ENCODE data around the gene EFNA5.
"Not testable (repeated sequence)": the region's sequence is repeated elsewhere in the genome, so short reads cannot be mapped to it uniquely, and the experiment has no call there.

EFNA5 gene

DNA sequence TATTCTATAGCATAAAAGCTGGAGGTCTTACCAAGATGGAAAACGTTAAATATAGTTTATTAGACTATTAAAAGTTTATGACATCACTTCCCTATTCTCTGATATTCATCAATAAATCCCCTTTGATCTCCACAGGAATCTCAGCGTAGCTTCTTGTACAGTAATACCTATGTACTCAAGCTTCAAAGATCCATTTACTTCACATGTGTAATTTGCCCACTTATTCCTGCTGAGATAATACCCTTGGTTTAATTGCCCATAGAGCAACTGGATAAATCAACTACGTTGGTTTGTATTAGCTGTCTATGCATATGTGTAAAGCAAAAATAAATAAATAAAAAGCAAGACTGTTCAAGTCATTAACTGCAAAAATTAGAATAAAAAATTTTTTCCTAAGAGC lies 219.7 kb downstream of the EFNA5 start:
- DNase-seq = no peak

GRCh38 chr5:107450531-107450930 lies 220.2 kb downstream of the EFNA5 start:
- no peak for DNase-seq

DNA sequence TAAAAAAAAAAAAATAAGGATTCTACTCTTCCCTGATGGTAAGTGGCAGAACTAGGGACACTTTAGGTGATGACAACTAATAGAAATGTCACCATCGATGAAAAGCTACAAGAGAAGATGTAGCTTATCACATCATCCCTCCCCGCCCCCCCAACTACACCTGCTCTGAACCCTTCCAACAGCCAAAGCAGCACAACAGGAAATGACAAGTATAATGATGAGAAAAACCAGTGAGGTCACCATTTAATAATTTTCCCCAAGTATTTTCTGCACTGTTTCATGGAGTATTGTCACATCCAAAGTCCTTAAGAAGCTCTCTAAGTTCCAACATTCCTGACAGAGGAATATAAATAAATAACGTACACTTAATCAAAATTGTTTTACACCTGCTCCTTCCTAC lies 221.4 kb downstream of the EFNA5 start:
- DNase-seq = no peak

GRCh38 chr5:107447587-107447986 lies 223.2 kb downstream of the EFNA5 start:
- DNase-seq = no peak

DNA sequence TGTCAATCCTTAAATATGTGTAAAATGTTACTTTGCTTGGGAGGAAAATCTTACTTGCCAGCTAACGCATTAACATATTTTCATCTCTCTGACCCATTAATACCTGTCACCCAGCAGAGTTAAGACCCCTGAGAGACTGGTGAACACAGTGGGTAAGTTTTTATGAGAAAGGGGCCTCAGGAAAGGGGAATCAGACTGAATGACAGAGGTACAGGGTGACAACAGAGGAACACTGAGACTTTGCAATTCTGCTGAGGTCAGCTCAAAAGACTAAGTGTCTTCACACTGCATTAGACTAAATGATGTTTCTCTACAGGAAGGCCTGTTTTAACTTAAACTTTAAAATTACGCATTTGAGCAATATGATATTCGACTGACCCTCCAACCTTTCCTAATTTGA lies 223.8 kb downstream of the EFNA5 start:
- DNase-seq = no peak

- no peak for DNase-seq
Observed at GRCh38 chr5:107444300-107444699, 226.4 kb downstream of the EFNA5 start.

- no peak for DNase-seq
Observed at GRCh38 chr5:107443897-107444296, 226.8 kb downstream of the EFNA5 start.

- DNase-seq = no peak
Observed at GRCh38 chr5:107442452-107442851, 228.3 kb downstream of the EFNA5 start.

- no peak for DNase-seq
Observed at GRCh38 chr5:107439832-107440231, 230.9 kb downstream of the EFNA5 start.

DNA sequence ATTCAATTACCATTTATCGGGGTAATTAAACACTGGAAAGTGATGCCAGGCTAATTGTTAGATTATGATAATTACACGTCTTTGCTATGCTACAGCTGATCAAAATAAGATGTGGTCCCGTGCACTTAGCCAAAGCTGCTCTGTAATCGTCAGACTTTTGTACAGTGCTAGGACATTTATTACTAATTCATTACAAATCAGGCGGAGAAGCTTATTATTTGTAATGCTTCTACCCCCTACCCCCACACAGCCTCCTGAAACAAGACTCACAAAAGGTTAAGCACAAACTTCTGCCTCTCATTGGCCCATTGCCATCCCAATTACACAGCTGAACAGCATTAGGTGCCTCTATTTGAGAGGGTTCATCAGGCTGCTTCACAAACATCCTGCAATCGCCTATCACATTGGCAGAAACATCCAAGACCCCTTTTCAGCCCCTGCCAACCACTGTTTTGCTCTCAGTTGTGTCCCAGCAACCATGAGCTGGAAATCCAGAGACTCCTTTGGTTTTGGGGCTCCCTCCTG lies 232.7 kb downstream of the EFNA5 start:
- DNase-seq = no peak

GRCh38 chr5:107437154-107437553 lies 233.6 kb downstream of the EFNA5 start:
- DNase-seq = no peak

- no peak for DNase-seq
Observed at GRCh38 chr5:107436201-107436600, 234.5 kb downstream of the EFNA5 start.

DNA sequence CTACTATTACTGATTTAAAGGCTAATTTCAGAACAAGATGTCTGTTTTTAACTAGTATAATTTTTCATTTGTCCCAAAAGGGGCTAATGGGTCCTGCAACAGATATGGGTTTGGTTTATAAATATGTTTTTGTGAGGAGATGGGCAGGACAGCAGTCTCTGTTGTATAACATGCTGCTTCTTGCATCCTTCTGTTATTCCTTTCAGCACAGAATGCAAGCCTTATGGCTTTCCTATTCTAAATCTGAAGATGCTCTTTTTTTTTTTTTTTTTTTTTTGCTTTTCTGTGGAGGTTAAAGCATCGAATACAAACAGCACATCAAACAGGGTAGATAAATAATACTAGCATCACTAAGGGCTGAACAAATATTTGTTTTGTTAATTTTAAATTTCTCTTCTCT lies 235.7 kb downstream of the EFNA5 start:
- DNase-seq = no peak

DNA sequence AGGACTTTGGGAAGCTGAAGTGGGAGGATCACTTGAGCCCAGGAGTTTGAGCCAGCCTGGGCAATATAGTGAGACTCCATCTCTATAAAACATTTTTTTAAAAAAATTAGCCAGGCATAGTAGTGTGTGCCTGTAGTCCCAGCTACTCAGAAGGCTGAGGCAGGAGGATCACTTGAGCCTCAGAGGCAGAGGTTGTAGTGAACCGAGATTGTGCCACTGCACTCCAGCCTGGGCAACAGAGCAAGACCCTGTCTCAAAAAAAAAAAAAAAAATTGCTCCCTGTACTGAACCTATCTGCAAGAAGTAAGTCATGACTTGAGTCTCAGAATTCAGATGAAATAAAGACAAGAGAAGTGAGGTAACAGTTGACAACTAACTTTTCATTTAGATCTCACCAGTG lies 237.1 kb downstream of the EFNA5 start:
- not testable (repeated sequence) for DNase-seq

- DNase-seq = no peak
Observed at GRCh38 chr5:107431998-107432397, 238.7 kb downstream of the EFNA5 start.

- DNase-seq = no peak
Observed at GRCh38 chr5:107431536-107431935, 239.2 kb downstream of the EFNA5 start.

DNA sequence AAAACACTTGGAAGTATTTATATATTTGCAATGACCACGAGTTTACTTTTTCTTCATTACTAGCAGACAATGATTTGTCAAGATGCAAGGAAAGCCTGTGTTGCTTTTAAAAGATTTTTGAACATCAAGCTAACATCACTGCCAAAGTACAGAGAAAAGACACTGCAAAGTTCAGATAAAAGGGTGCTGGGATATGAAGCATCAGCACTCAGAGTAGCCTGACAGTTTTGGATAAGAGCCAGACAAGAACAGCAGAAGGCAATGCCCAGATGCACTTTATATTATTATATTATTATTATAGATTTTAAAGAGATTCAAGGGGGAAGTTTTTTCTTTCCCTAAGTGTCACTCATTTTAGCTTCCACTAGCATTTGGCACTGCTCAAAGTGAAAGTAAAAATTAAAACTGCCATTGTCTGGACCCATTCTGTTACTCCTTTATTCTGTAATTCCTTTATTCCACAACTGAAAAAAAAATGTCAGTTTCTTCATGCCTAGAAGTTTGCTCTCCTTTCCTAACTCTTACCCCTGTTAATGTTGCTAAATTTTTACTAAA lies 240.6 kb downstream of the EFNA5 start:
- no peak for DNase-seq

DNA sequence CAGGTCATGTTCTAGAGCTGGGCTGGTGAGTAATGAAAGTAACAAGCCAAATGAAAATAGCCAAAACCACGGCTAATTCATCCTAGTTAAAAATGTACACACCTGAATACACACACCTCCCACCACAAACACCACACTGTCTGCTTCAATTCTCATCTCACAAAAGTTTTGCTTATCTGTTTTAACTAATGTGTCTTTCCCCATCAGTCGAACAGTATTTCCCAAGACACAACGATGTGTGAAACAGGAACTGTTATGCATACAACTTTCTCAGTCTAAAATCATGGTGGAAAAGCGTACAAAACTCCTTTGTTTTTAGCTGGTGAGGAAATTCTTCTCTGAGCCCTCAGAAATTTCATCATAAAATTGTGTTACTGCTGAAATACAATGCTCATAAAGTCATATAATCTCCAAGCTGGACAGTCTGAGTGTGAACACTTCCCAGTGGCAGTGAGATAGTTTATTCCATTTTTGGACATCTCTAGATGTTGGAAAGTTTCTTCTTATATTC lies 242.4 kb downstream of the EFNA5 start:
- DNase-seq = no peak

DNA sequence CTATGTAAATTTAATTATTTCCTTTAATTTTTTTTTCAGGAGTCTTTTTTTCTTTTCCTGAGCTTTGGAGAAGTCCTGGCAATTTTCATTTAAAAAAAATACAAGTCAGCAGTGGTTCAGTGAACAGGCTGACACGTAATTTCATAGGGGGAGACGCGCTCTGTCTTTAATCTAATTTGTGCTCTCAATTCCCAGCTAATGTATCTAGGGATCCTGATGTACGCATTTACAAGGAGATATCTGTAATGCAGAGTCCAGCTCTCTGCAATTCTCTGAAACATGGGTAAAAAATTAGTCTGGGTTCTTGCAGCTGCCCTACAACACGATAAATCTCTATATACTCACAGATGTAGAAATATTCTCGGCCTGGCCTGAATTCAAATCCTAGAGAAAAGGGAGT lies 243.9 kb downstream of the EFNA5 start:
- no peak for DNase-seq

DNA sequence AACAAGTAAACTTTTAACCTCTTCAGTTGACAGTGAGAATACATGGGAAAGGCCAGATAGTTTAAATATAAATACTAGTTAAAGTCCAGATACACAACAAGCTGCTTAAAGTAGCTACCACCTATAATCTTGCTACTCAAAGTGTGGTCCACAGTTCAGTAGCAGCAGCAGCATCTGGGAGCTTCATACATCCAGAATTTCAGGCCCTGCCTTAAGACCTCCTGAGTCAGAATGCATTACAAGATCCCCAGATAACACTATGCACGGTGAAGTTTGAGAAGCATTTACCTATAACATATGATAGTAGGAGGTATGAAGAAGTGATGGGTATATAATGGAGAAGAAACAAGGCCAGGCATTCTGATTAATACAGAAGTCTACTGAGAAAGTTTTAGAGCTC lies 244.5 kb downstream of the EFNA5 start:
- no peak for DNase-seq

GRCh38 chr5:107425541-107426031 lies 245.2 kb downstream of the EFNA5 start:
- no peak for DNase-seq

- no peak for DNase-seq
Observed at GRCh38 chr5:107424491-107424890, 246.2 kb downstream of the EFNA5 start.

GRCh38 chr5:107422494-107422893 lies 248.2 kb downstream of the EFNA5 start:
- DNase-seq = no peak

DNA sequence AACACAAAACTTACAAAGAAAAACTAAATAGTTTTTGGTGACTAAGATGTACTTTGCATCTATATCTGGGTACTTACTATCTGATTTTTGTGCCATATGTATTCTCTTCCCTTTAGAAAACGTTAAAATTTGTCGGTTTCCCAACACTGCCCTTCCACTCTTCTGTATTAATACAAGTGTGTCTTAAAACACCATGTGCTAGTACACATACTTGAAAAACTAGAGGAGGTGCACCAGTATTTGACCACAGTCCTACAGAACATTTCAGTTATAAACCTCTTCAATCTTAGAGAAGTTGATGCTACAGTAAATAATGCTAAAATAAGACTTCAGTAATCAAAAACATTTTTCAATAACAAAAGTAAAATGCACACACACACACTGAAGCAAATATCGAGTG lies 251.2 kb downstream of the EFNA5 start:
- no peak for DNase-seq

DNA sequence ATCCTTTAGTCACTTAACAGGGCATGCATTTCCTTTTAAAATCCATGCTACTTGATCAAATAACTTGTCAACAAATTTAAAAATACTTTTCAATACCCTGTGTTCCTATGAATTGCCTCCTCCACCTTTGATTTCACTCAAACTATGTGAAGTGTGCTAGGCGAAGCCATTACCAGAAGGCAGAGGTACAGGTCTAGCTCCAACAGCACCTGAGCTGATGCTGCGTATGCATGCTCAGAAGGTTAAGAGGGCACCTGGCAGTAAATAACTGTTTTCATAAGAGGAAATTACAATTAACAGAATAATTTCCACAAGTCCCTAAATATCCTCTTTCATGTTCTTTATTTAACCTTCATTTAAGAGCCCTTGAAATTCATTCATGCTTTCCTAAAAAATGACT lies 251.8 kb downstream of the EFNA5 start:
- DNase-seq = no peak

All from activated CD4-positive, CD25-positive, alpha-beta regulatory T cell treated with anti-CD3 and anti-CD28 coated beads, Interleukin-2, amount 50 U/mL, for 72 hours (primary cell).